Panc1 (cell line): ENCODE data around the gene TMPRSS6. TPM values are rescaled to one million over a fixed set of nuclear protein-coding genes. Genes with fewer than 3 reads are reported as not detected.

Experiments used
- ATAC-seq: fragments of 200-7000 bp; cut with Tn5 transposase; 2 replicates; pipeline ENCODE4 v1.9.1; 2020; ENCODE audit warnings: mild to moderate bottlenecking, moderate library complexity
- BruUV-seq: library from RNA; stranded (reverse); fragments of 400-500 nt; replicated peaks from 2 replicates; lab custom pipeline; 2021; lab: Mats Ljungman, UMichigan
- CTCF ChIA-PET: fragments of 300-600 bp; sonication (Branson Sonifier 250); formaldehyde crosslinking; loops from one replicate; lab custom pipeline; 2022; ENCODE audit warnings: antibody characterized with exemption; lab: Charles Lee
- POLR2A ChIA-PET: fragments of 300-600 bp; sonication (Branson Sonifier 250); formaldehyde crosslinking; loops from one replicate; lab custom pipeline; 2022; ENCODE audit warnings: antibody characterized with exemption; lab: Charles Lee
- DNase-seq: peaks from one replicate; pipeline ENCODE4 v3.0.0-alpha.2; 2010; ENCODE audit warnings: low read depth, low spot score
- H3K27ac ChIP-seq: 2 replicates; pipeline ENCODE4 v1.5.1; 2011; ENCODE audit warnings: mild to moderate bottlenecking, low read length, inconsistent platforms
- H3K27me3 ChIP-seq: fragments of 200-500 bp; sonication (Bioruptor generic); 2 replicates; pipeline ENCODE4 v1.6.0; 2014; ENCODE audit warnings: low read length, inconsistent platforms; ENCODE audit not compliant: control insufficient read depth, insufficient read depth
- H3K36me3 ChIP-seq: fragments of 200-500 bp; sonication (Bioruptor generic); 2 replicates; pipeline ENCODE4 v1.5.1; 2014; ENCODE audit warnings: inconsistent platforms, mild to moderate bottlenecking, low read length, moderate library complexity; ENCODE audit not compliant: control insufficient read depth, insufficient read depth
- H3K4me1 ChIP-seq: 2 replicates; pipeline ENCODE4 v1.5.1; 2011; ENCODE audit warnings: inconsistent platforms, mild to moderate bottlenecking, low read length, moderate library complexity; ENCODE audit not compliant: control insufficient read depth, insufficient read depth
- H3K4me3 ChIP-seq, 2 experiments: 2 replicates each; pipeline ENCODE4 v1.5.1; 2011 to 2012; ENCODE audit warnings: low read depth in 2 of 2, low read length in 2 of 2, mild to moderate bottlenecking in 2 of 2, inconsistent platforms in 1 of 2, moderate library complexity in 1 of 2
- H3K9me3 ChIP-seq: fragments of 200-500 bp; sonication (Bioruptor generic); 2 replicates; pipeline ENCODE4 v1.5.1; 2014; ENCODE audit warnings: low read depth, mild to moderate bottlenecking, inconsistent platforms, low read length, moderate library complexity; ENCODE audit not compliant: control insufficient read depth, insufficient read depth
- POLR2AphosphoS5 ChIP-seq: IDR thresholded peaks from 2 replicates; pipeline ENCODE4 v1.6.1; 2012; ENCODE audit warnings: mild to moderate bottlenecking, low read depth, low read length, moderate library complexity
- REST ChIP-seq, 2 experiments: IDR thresholded peaks; 2 replicates each; pipeline ENCODE4 v1.6.1; 2011 to 2012; ENCODE audit warnings: low read depth in 2 of 2, control low read depth in 1 of 2, low read length in 1 of 2, mild to moderate bottlenecking in 1 of 2, moderate library complexity in 1 of 2; ENCODE audit not compliant: insufficient read depth in 1 of 2
- SIN3A ChIP-seq: IDR thresholded peaks from 2 replicates; pipeline ENCODE4 v1.6.1; 2012; ENCODE audit warnings: low read depth, mild to moderate bottlenecking, low read length, moderate library complexity, borderline replicate concordance; ENCODE audit not compliant: insufficient read depth
- TCF7L2 ChIP-seq: IDR thresholded peaks from 2 replicates; pipeline ENCODE4 v1.6.1; 2011; ENCODE audit warnings: mild to moderate bottlenecking, low read depth, low read length, inconsistent platforms
- in situ Hi-C: cut with HindIII; loops from 2 replicates; pipeline ENCODE4 v1.10.0; 2016; ENCODE audit warnings: low sequenced_read_pairs, low pct_unique_long_range_greater_than_20kb
- intact Hi-C: fragments of 100-400 bp; cut with micrococcal nuclease; formaldehyde crosslinking; loops from one replicate; pipeline ENCODE4 v1.10.0; 2022; ENCODE audit not compliant: unreplicated experiment
- total RNA-seq: library from RNA; stranded (reverse); gene quantifications from one replicate; pipeline ENCODE4 v1.2.1, GENCODE V29; 2021; ENCODE audit not compliant: unreplicated experiment
- TF ChIP-seq, protein P1 (sequence below): fragments of 450-650 bp; IDR thresholded peaks from 2 replicates; pipeline ENCODE4 v1.5.1; 2017; ENCODE audit warnings: mild to moderate bottlenecking

The TMPRSS6 gene
- total RNA-seq, 1 experiment from 2014 or later: not detected

GRCh38 chr22:37019309-37020191, 90.0 kb downstream of the TMPRSS6 start, which contains the start of the genes MPST and TST:
MPST (plus strand) TSS chr22:37019742; CDS start chr22:37019837, 95 bp downstream.
TST (minus strand) TSS chr22:37019447; CDS start chr22:37018732, 715 bp downstream.
- CTCF ChIA-PET: interaction anchor here (1.1 kb wide), 1 partner anchor 42 kb away, joined by 4 read pairs; no protein-coding TSS in a partner anchor
- H3K27me3 ChIP-seq: no peaks in the 10 kb centered on the region
- in situ Hi-C loops: no loop called here
- TF ChIP-seq REST (IDR thresholded peaks at IDR 0.05; ENCODE audit: insufficient read depth in 1 of 2, low read depth in 2 of 2, low read length in 1 of 2) (no peak), SIN3A (0 out of 2 replicates have a peak, but pooled peaks have one; percentile 31)
- no peaks in the 10 kb centered on the region for H3K9me3 ChIP-seq
- POLR2A ChIA-PET: interaction anchor here (0.6 kb wide), 1 partner anchor 42 kb away, joined by 5 read pairs; no protein-coding TSS in a partner anchor
- peak within 1 kb of the TSS; percentile 66 to 67 for H3K4me3 ChIP-seq
- BruUV-seq: no TSS peak
- ATAC-seq: peak; percentile 97
- intact Hi-C loops: no loop called here
- H3K4me1 ChIP-seq: 0 out of 2 replicates have a peak, but pooled peaks cover 2% of the 10 kb centered on the region
- H3K27ac ChIP-seq: peak within 1 kb of the TSS; percentile 71
- no peaks in the 10 kb centered on the region for H3K36me3 ChIP-seq
- DNase-seq: no peak

DNA sequence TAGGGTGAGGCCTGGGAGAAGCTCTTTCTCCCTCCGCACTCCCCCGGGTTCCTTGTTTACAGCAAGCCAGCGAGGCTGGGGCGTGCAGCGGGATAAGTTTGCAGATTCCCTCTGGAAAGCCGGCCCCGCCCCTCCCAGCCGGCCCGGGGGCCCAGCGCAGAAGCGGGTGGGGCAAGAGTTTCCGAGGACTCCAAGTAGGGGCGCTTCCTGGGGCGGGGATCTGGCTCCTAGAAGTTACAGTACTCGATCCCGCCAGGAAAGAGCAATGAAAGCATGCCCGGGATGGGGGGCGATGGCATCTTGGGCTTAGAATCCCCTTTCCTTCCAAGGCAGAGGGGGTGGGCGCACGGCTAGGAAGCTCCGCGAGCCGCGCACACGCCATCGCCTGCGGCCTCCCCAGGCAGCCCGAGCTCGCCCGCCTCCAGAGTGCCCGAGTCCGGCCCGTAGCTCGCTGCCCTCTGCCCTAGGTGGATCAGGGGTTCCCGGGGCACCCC, 90.7 kb downstream of the TMPRSS6 start:
- H3K9me3 ChIP-seq: no peaks in the 10 kb centered on the region
- intact Hi-C loops: no loop called here
- in situ Hi-C loops: no loop called here
- BruUV-seq: no TSS peak
- peak; percentile 35 for ATAC-seq
- H3K27me3 ChIP-seq: no peaks in the 10 kb centered on the region
- TF ChIP-seq POLR2AphosphoS5 (no peak), SIN3A (no peak), TCF7L2 (no peak), REST (IDR thresholded peaks at IDR 0.05; ENCODE audit: insufficient read depth in 1 of 2, low read depth in 2 of 2, low read length in 1 of 2) (no peak)
- TF ChIP-seq, protein P1, sequence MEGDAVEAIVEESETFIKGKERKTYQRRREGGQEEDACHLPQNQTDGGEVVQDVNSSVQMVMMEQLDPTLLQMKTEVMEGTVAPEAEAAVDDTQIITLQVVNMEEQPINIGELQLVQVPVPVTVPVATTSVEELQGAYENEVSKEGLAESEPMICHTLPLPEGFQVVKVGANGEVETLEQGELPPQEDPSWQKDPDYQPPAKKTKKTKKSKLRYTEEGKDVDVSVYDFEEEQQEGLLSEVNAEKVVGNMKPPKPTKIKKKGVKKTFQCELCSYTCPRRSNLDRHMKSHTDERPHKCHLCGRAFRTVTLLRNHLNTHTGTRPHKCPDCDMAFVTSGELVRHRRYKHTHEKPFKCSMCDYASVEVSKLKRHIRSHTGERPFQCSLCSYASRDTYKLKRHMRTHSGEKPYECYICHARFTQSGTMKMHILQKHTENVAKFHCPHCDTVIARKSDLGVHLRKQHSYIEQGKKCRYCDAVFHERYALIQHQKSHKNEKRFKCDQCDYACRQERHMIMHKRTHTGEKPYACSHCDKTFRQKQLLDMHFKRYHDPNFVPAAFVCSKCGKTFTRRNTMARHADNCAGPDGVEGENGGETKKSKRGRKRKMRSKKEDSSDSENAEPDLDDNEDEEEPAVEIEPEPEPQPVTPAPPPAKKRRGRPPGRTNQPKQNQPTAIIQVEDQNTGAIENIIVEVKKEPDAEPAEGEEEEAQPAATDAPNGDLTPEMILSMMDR: no peak
- H3K4me1 ChIP-seq: 0 out of 2 replicates have a peak, but pooled peaks cover 2% of the 10 kb centered on the region
- peak overlapping the region; percentile 66 to 67 for H3K4me3 ChIP-seq
- H3K36me3 ChIP-seq: no peaks in the 10 kb centered on the region
- no peak for DNase-seq
- H3K27ac ChIP-seq: peak overlapping the region; percentile 51; the same call in 1 of the 2 replicates
- POLR2A ChIA-PET: interaction anchor here (0.6 kb wide), 1 partner anchor 43 kb away, joined by 5 read pairs; no protein-coding TSS in a partner anchor
- CTCF ChIA-PET: no interaction called here
